H1 (cell line): ENCODE data around the gene EXOC6. TPM values are rescaled to one million over a fixed set of nuclear protein-coding genes. Genes with fewer than 3 reads are reported as not detected.

Experiments
- CTCF ChIA-PET: fragments of 300-600 bp; sonication (Branson Sonifier 250); formaldehyde crosslinking; loops from one replicate; lab custom pipeline; 2021; ENCODE audit not compliant: partially characterized antibody; lab: Charles Lee
- POLR2A ChIA-PET: fragments of 300-600 bp; sonication (Branson Sonifier 250); formaldehyde crosslinking; loops from one replicate; lab custom pipeline; 2021; ENCODE audit warnings: inconsistent platforms; ENCODE audit not compliant: partially characterized antibody; lab: Charles Lee
- DNase-seq, 2 experiments: peaks; one replicate each; pipeline versions ENCODE4 v3.0.0 to v3.0.0-alpha.2; 2010 to 2022; ENCODE audit warnings: low spot score in 2 of 2, low read depth in 1 of 2, mixed read lengths in 1 of 2
- FAIRE-seq: peaks from 2 replicates; lab custom pipeline; 2011; peaks lifted over from hg19 to GRCh38; lab: Jason Lieb, UNC
- H2AFZ ChIP-seq: 2 replicates; pipeline ENCODE4 v1.8.1; 2012; ENCODE audit warnings: low read length, inconsistent platforms
- H2AK5ac ChIP-seq: 2 replicates; pipeline ENCODE4 v1.6.1; 2013; ENCODE audit warnings: low read depth, low read length
- H2BK120ac ChIP-seq: replicated peaks from 2 replicates; pipeline ENCODE3; 2013; ENCODE audit warnings: low read depth, low read length, inconsistent platforms
- H2BK12ac ChIP-seq: 2 replicates; pipeline ENCODE4 v1.6.1; 2013; ENCODE audit warnings: low read depth, low read length
- H2BK15ac ChIP-seq: 2 replicates; pipeline ENCODE4 v1.6.1; 2013; ENCODE audit warnings: low read length
- H2BK20ac ChIP-seq: 2 replicates; pipeline ENCODE4 v1.6.1; 2013; ENCODE audit warnings: low read length
- H2BK5ac ChIP-seq: 2 replicates; pipeline ENCODE4 v1.6.1; 2013; ENCODE audit warnings: low read depth, low read length
- H3K14ac ChIP-seq: 2 replicates; pipeline ENCODE4 v1.6.1; 2013; ENCODE audit warnings: inconsistent platforms; ENCODE audit not compliant: insufficient read length
- H3K18ac ChIP-seq: 2 replicates; pipeline ENCODE4 v1.6.1; 2013; ENCODE audit warnings: low read length; ENCODE audit errors: extremely low read depth
- H3K23ac ChIP-seq: 2 replicates; pipeline ENCODE4 v1.6.1; 2013; ENCODE audit warnings: inconsistent platforms; ENCODE audit not compliant: insufficient read length
- H3K23me2 ChIP-seq: 2 replicates; pipeline ENCODE4 v1.6.1; 2013; ENCODE audit warnings: low read depth, low read length
- H3K27ac ChIP-seq: 2 replicates; pipeline ENCODE4 v1.6.1; 2011; ENCODE audit warnings: low read depth, low read length, inconsistent platforms
- H3K27me3 ChIP-seq, 4 experiments: replicated peaks in 1 of 4; 1 replicate in 1 of 4; 2 replicates in 3 of 4; pipeline versions ENCODE4 v1.6.1 to v1.8.1; 2011 to 2013; ENCODE audit warnings: low read length in 3 of 4, mild to moderate bottlenecking in 3 of 4, inconsistent platforms in 2 of 4, mixed read lengths in 2 of 4, moderate library complexity in 1 of 4; ENCODE audit not compliant: control insufficient read depth in 3 of 4, insufficient read depth in 3 of 4; ENCODE audit errors: extremely low read depth in 1 of 4
- H3K36me3 ChIP-seq, 4 experiments: 2 replicates each; pipeline versions ENCODE4 v1.6.1 to v1.8.1; 2011 to 2013; ENCODE audit warnings: mild to moderate bottlenecking in 4 of 4, low read length in 3 of 4, moderate library complexity in 2 of 4, control low read depth in 1 of 4, inconsistent platforms in 1 of 4; ENCODE audit not compliant: insufficient read depth in 4 of 4, control insufficient read depth in 2 of 4
- H3K4ac ChIP-seq: replicated peaks from 2 replicates; pipeline ENCODE3; 2013; ENCODE audit warnings: low read length, low read depth, mixed read lengths, inconsistent platforms; ENCODE audit not compliant: insufficient read length
- H3K4me1 ChIP-seq, 4 experiments: replicated peaks in 1 of 4; 1 replicate in 1 of 4; 2 replicates in 3 of 4; pipeline versions ENCODE4 v1.6.1 to v1.8.1; 2011 to 2013; ENCODE audit warnings: low read length in 3 of 4, inconsistent platforms in 2 of 4, mixed read lengths in 1 of 4; ENCODE audit not compliant: insufficient read depth in 4 of 4, control insufficient read depth in 3 of 4
- H3K4me2 ChIP-seq, 2 experiments: 2 replicates each; pipeline versions ENCODE4 v1.6.1 to v1.8.1; 2011 to 2013; ENCODE audit warnings: low read depth in 2 of 2, low read length in 2 of 2, control low read depth in 1 of 2, inconsistent platforms in 1 of 2, mild to moderate bottlenecking in 1 of 2; ENCODE audit not compliant: insufficient read depth in 1 of 2
- H3K4me3 ChIP-seq, 4 experiments: fragments of 200-600, 300-600 bp in 1 of 4; sonication (generic), shearing (Covaris generic), sonication (Bioruptor Twin) in 1 of 4; 2 replicates each; pipeline versions ENCODE4 v1.5.1 to v1.8.1; 2011 to 2016; ENCODE audit warnings: low read length in 4 of 4, low read depth in 3 of 4, control low read depth in 2 of 4, inconsistent platforms in 2 of 4, mild to moderate bottlenecking in 2 of 4, mixed read lengths in 1 of 4, moderate library complexity in 1 of 4; ENCODE audit not compliant: insufficient read depth in 2 of 4; ENCODE audit errors: extremely low read depth in 1 of 4
- H3K56ac ChIP-seq: replicated peaks from 2 replicates; pipeline ENCODE3; 2013; ENCODE audit warnings: low read depth, mild to moderate bottlenecking, mixed read lengths, low read length, inconsistent platforms; ENCODE audit not compliant: insufficient read length
- H3K79me1 ChIP-seq: 2 replicates; pipeline ENCODE4 v1.6.1; 2013; ENCODE audit warnings: low read depth, low read length, control low read depth
- H3K79me2 ChIP-seq, 2 experiments: 2 replicates each; pipeline versions ENCODE4 v1.6.1 to v1.8.1; 2012 to 2013; ENCODE audit warnings: low read length in 2 of 2, mild to moderate bottlenecking in 2 of 2, inconsistent platforms in 1 of 2; ENCODE audit not compliant: insufficient read depth in 2 of 2, control insufficient read depth in 1 of 2
- H3K9ac ChIP-seq, 4 experiments: replicated peaks in 1 of 4; 1 replicate in 1 of 4; 2 replicates in 3 of 4; pipeline versions ENCODE4 v1.6.1 to v1.8.1; 2011 to 2013; ENCODE audit warnings: low read depth in 3 of 4, low read length in 3 of 4, control low read depth in 2 of 4, mild to moderate bottlenecking in 2 of 4, moderate library complexity in 2 of 4, inconsistent platforms in 1 of 4; ENCODE audit errors: extremely low read depth in 1 of 4
- H3K9me3 ChIP-seq, 2 experiments: 2 replicates each; pipeline versions ENCODE4 v1.6.1 to v1.8.1; 2012 to 2013; ENCODE audit warnings: mild to moderate bottlenecking in 2 of 2, moderate library complexity in 2 of 2, control low read depth in 1 of 2, inconsistent platforms in 1 of 2, low read depth in 1 of 2, low read length in 1 of 2, mixed read lengths in 1 of 2; ENCODE audit not compliant: insufficient read depth in 2 of 2
- H4K20me1 ChIP-seq, 2 experiments: replicated peaks in 1 of 2; 2 replicates each; pipeline versions ENCODE3 to v1.8.1; 2011 to 2013; ENCODE audit warnings: inconsistent platforms in 2 of 2, low read length in 2 of 2, mild to moderate bottlenecking in 1 of 2; ENCODE audit not compliant: insufficient read depth in 2 of 2, control insufficient read depth in 1 of 2
- H4K5ac ChIP-seq: 2 replicates; pipeline ENCODE4 v1.6.1; 2013; ENCODE audit warnings: low read length, low read depth, mixed read lengths, inconsistent platforms; ENCODE audit not compliant: insufficient read length
- H4K8ac ChIP-seq: 2 replicates; pipeline ENCODE4 v1.8.0; 2013; ENCODE audit warnings: mild to moderate bottlenecking, moderate library complexity, low read length, inconsistent platforms; ENCODE audit not compliant: insufficient read depth; ENCODE audit errors: extremely low read depth
- H4K91ac ChIP-seq: replicated peaks from 2 replicates; pipeline ENCODE3; 2013; ENCODE audit warnings: low read length, mixed read lengths, inconsistent platforms; ENCODE audit not compliant: insufficient read length
- CBX5 ChIP-seq: fragments of 300-800, 300-1000 bp; sonication (generic); IDR thresholded peaks from 2 replicates; pipeline ENCODE4 v1.7.1; 2016; ENCODE audit warnings: antibody characterized with exemption, low read length, low read depth
- EP300 ChIP-seq, 2 experiments: IDR thresholded peaks; 1 replicate in 1 of 2; 2 replicates in 1 of 2; pipeline ENCODE4 v1.6.1; 2011 to 2012; ENCODE audit warnings: low read depth in 2 of 2, low read length in 2 of 2, mild to moderate bottlenecking in 2 of 2, borderline replicate concordance in 1 of 2, inconsistent platforms in 1 of 2, moderate library complexity in 1 of 2
- KDM1A ChIP-seq: fragments of 200-600, 300-600 bp; sonication (generic); IDR thresholded peaks from 2 replicates; pipeline ENCODE4 v1.7.1; 2016; ENCODE audit warnings: mild to moderate bottlenecking, low read length, borderline replicate concordance
- RXRA ChIP-seq: IDR thresholded peaks from 2 replicates; pipeline ENCODE4 v1.6.1; 2011; ENCODE audit warnings: low read depth, mild to moderate bottlenecking, low read length, moderate library complexity; ENCODE audit not compliant: insufficient read depth
- TAF1 ChIP-seq: IDR thresholded peaks from 2 replicates; pipeline ENCODE4 v1.6.1; 2011; ENCODE audit warnings: mild to moderate bottlenecking, low read depth, low read length
- TEAD4 ChIP-seq: IDR thresholded peaks from 2 replicates; pipeline ENCODE4 v1.6.1; 2012; ENCODE audit warnings: low read depth, low read length, inconsistent platforms, mixed read lengths
- WGBS, 2 experiments: shearing (Covaris generic) in 1 of 2; methylation state at CpG; one replicate each; pipeline versions ENCODE4 v1.1.6 to v1.1.7; 2013 to 2015; ENCODE audit warnings: low lambda C conversion rate in 2 of 2, mixed read lengths in 2 of 2, inconsistent platforms in 1 of 2, low coverage in 1 of 2, missing lambda C conversion rate in 1 of 2; ENCODE audit not compliant: insufficient replicate concordance in 2 of 2, insufficient coverage in 1 of 2, insufficient read length in 1 of 2; ENCODE audit errors: extremely low coverage in 1 of 2, missing lambda C conversion rate in 1 of 2; 5-methylcytosine and 5-hydroxymethylcytosine counted together
- polyA plus RNA-seq, 7 experiments: library from polyadenylated mRNA; depleted of rRNA in 3 of 7; stranded (reverse) in 5 of 7; unstranded in 2 of 7; fragments of >200 nt in 5 of 7; fragments of 200-250 nt in 2 of 7; gene quantifications; 1 replicate in 5 of 7; 2 replicates in 1 of 7; 4 replicates in 1 of 7; pipeline versions ENCODE4 v1.2.1 to v1.2.3, GENCODE V29; 2011 to 2013; ENCODE audit warnings: missing spikeins in 2 of 7, mixed read lengths in 2 of 7
- total RNA-seq: library from RNA; stranded (reverse); fragmentation: NEBNext Ultra II Directional; extraction: Animal tissue kit (Norgen Biotek cat#: 25700); gene quantifications from 2 replicates; pipeline ENCODE4 v1.2.1, GENCODE V29; 2021

The EXOC6 gene
- total and polyA plus RNA-seq, 2 of the 8 experiments (the other 6 are each of a cell fraction or from before 2014, with no cell fraction given): 1.7 to 4.5 TPM

GRCh38 chr10:92957223-92958010 lies 109.1 kb downstream of the EXOC6 start:
- no peak for FAIRE-seq
- H3K4ac ChIP-seq: no peak overlapping the region
- no peak overlapping the region for H3K27ac ChIP-seq
- no peak overlapping the region for H3K4me3 ChIP-seq
- no peaks in the 10 kb centered on the region for H3K23me2 ChIP-seq
- no peak overlapping the region for H2AK5ac ChIP-seq
- 81% methylated on average over 2 of the region's 2 CpGs; no CpG with 5 or more reads in 1 of the 2 experiments for WGBS, 2 experiments
- H2BK20ac ChIP-seq: no peak overlapping the region
- H3K79me2 ChIP-seq: no peaks in the 10 kb centered on the region
- H2BK12ac ChIP-seq: no peak overlapping the region
- H3K18ac ChIP-seq: no peak overlapping the region
- TF ChIP-seq EP300 (IDR thresholded peaks at IDR 0.05; ENCODE audit: borderline replicate concordance in 1 of 2, low read depth in 2 of 2, low read length in 2 of 2) (no peak), TAF1 (no peak), RXRA (no peak), KDM1A (no peak), TEAD4 (no peak), CBX5 (no peak)
- TF ChIP-seq, all 59 proteins: peak for 0
- no peaks in the 10 kb centered on the region for H4K20me1 ChIP-seq
- no peaks in the 10 kb centered on the region for H3K9me3 ChIP-seq
- H2AFZ ChIP-seq: no peak overlapping the region
- H3K36me3 ChIP-seq: no peaks in the 10 kb centered on the region
- H4K8ac ChIP-seq: no peak overlapping the region
- H3K4me1 ChIP-seq: no peaks in the 10 kb centered on the region
- no peak overlapping the region for H2BK15ac ChIP-seq
- no peak overlapping the region for H3K4me2 ChIP-seq
- no peak overlapping the region for H3K9ac ChIP-seq
- H2BK120ac ChIP-seq: no peak overlapping the region
- ChIA-PET POLR2A (no interaction called here), CTCF (interaction anchor here (0.7 to 2.0 kb wide), 5 partner anchors 8 to 400 kb away, joined by 3 to 10 read pairs (median 5); no protein-coding TSS in a partner anchor)
- no peak overlapping the region for H3K23ac ChIP-seq
- H2BK5ac ChIP-seq: no peak overlapping the region
- H3K14ac ChIP-seq: no peak overlapping the region
- no peak overlapping the region for H3K56ac ChIP-seq
- no peak overlapping the region for H4K91ac ChIP-seq
- no peaks in the 10 kb centered on the region for H3K27me3 ChIP-seq
- no peak overlapping the region for H4K5ac ChIP-seq
- no peak for DNase-seq
- no peaks in the 10 kb centered on the region for H3K79me1 ChIP-seq
